Adipose tissue (tissue), 3 donors: ENCODE data around the gene ZBTB4. TPM values are rescaled to one million over a fixed set of nuclear protein-coding genes. Genes with fewer than 3 reads are reported as not detected.
"Not testable (repeated sequence)": the region's sequence is repeated elsewhere in the genome, so short reads cannot be mapped to it uniquely, and the experiment has no call there.

Source experiments
- H3K27ac ChIP-seq: one replicate; pipeline ENCODE4 v1.5.1; 2013; ENCODE audit warnings: low read depth, low read length
- WGBS, 3 donors: extraction: QIAGEN DNeasy Blood & Tissue Kit; methylation state at CpG; one replicate each; pipeline ENCODE4 v1.1.7; 2013; 5-methylcytosine and 5-hydroxymethylcytosine counted together
- polyA plus RNA-seq, 3 donors: library from polyadenylated mRNA; stranded (reverse); fragments of 200-250 nt; gene quantifications; one replicate each; pipeline ENCODE4 v1.2.3, GENCODE V29; 2013
- donor health status: healthy with polysubstance abuse.
- donor health status: Bipolar disorder and iron deficiency.
- donor health status: healthy.

The ZBTB4 gene
- polyA plus RNA-seq, 3 donors, result 17.4 to 45.0 (median 32.9) TPM

DNA sequence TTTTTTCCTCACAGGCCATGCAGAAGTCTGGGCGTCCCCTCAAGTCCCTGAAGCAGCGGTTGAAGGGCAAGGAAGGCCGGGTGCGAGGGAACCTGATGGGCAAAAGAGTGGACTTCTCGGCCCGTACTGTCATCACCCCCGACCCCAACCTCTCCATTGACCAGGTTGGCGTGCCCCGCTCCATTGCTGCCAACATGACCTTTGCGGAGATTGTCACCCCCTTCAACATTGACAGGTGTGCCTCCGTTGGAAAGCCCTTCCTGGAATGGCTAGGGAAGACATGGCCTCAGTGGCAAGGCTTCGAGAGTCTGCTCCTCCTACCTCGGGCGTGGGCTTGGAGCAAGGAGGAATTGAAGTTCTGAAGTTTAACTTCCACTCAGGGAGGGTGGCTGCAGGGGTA, 18.2 kb upstream of the ZBTB4 start:
- 84 to 91% (median 85%) methylated on average over 14 of the region's 14 CpGs for WGBS, 3 donors
- no peak overlapping the region for H3K27ac ChIP-seq

DNA sequence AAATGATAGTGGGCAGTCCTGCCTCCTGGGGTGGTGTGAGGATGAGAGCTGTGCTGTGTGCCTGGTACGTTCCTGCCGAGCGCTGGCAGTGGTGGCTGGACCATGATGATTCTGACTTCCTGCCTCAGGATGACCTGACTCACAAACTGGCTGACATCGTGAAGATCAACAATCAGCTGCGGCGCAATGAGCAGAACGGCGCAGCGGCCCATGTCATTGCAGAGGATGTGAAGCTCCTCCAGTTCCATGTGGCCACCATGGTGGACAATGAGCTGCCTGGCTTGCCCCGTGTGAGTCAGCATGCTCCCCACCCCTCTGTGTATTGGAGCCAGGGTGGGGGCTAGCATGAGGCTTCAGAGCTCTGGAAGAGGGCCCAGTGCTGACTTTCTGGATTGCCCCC, 17.8 kb upstream of the ZBTB4 start:
- whole genome bisulfite sequencing, 3 donors, result 79 to 92% (median 79%) methylated on average over 10 of the region's 10 CpGs
- H3K27ac ChIP-seq, result no peak overlapping the region

DNA sequence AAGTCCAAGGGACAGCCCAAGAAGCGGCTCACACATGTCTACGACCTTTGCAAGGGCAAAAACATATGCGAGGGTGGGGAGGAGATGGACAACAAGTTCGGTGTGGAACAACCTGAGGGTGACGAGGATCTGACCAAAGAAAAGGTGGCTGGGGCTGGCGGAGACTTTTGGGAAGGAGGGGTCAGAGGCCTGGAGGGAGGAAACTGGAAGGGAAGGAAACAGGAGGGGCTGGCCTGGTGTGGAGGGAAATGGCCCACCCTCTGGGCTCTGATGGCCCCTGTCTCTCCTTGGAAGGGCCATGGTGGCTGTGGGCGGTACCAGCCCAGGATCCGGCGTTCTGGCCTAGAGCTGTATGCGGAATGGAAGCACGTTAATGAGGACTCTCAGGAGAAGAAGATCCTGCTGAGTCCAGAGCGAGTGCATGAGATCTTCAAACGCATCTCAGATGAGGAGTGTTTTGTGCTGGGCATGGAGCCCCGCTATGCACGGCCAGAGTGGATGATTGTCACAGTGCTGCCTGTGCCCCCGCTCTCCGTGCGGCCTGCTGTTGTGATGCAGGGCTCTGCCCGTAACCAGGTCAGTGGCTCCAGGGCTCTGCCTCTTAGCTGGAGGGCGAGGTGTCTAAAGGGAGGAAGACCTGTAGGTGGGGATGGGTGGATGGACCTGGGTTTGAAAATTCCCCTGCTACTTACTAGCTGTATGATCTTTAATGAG, 17.2 kb upstream of the ZBTB4 start:
- WGBS, 3 donors, result 78 to 85% (median 84%) methylated on average over 20 of the region's 20 CpGs
- no peak overlapping the region for H3K27ac ChIP-seq

DNA sequence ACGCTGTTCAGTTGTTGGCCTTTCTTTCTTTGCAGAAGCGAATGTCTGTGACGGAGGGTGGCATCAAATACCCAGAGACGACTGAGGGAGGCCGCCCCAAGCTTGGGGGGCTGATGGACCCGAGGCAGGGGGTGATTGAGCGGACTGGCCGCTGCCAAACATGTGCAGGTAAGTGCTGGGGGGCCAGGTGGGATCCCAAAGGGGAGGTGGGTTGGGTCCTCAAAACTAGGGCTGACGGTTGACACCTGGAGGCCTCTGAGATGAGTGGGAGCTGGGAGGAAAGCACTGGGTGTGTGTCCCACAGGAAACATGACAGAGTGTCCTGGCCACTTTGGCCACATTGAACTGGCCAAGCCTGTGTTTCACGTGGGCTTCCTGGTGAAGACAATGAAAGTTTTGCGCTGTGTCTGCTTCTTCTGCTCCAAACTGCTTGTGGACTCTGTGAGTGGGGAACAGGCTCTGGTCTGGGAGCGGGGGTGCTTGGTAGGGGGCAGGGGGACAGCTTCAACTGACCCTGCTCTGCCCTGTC, 16.5 kb upstream of the ZBTB4 start:
- WGBS, 3 donors, result 82 to 89% (median 85%) methylated on average over 12 of the region's 12 CpGs

DNA sequence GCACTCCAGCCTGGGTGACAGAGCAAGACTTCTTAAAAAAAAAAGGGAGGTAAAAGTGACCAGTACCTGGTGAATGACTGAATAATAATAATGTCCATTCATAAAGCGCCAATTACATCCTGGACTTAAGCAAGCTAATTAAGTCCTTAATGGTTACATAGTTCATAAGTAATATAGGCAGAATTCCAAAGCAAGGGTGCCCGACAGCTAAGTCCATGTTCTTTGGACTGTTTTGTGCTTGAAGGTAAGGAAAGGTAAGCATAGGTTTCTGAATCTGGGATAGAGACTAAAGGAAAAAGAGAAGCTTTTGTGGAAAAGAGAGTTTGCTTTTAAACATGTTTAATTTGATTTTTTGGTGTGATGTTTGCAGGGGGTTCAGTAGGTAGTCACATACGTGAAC, 14.5 kb upstream of the ZBTB4 start:
- 85 to 92% (median 91%) methylated on average over 3 of the region's 3 CpGs for WGBS, 3 donors
- no peak overlapping the region for H3K27ac ChIP-seq

More for the DNA sequence above, 16.5 kb upstream of the ZBTB4 start:
- no peak overlapping the region for H3K27ac ChIP-seq

DNA sequence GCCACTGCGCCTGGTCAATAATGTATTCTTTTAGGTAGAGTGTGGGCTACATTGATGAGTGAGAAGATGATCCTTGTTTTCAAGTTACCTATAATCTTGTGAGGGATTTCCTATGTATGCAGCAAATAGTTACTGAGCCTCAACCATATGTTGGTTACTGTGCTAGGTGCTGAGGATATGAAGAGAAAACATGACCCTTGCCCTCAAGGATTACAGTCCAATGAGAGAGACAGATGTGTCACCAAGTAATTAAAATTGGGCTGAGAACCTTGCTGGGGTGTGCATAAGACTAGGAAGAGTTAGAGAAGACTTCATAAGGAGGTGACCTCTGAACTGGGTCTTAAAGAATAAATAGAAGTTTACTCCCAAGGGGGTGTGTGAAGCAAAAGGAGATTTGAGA, 12.2 kb upstream of the ZBTB4 start:
- 97 to 100% (median 98%) methylated on average over 1 of the region's 1 CpG for WGBS, 3 donors
- no peak overlapping the region for H3K27ac ChIP-seq

DNA sequence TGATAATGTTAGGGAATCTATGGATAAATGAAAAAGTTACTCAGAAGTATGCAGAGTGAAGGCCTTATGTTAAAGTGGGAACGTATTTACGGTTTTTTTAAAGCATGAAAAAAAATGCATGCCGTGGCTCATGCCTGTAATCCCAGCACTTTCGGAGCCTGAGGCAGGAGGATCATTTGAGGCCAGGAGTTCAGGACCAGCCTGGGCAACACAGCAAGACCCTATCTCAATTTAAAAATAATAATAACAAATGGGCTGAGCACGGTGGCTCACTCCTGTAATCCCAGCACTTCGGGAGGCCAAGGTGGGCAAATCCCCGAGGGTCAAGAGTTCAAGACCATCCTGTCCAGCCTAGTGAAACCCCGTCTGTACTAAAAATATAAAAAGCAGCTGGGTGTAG, 10.7 kb upstream of the ZBTB4 start:
- H3K27ac ChIP-seq, result no peak overlapping the region
- 74 to 78% (median 77%) methylated on average over 8 of the region's 8 CpGs for WGBS, 3 donors

DNA sequence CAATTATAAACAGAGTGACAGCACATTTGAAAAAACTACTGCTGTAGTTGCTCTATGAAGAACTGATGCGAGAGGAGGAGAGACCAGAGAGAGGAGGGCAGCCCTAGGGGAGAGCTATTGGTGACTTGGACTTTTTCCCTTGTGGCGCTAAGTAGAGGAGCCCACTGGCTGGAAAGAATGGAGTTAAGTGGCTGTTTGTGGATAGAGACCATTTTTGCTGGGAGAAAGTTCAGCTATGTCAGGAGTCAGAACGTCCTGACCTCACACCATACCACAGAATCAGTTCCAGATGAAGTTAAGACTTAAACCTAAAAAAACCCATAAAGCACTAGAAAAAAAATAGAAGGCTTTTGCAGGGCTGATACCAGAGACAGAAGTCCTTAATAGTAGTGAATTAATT, 6.8 kb upstream of the ZBTB4 start:
- no peak overlapping the region for H3K27ac ChIP-seq
- 31 to 47% (median 46%) methylated on average over 3 of the region's 3 CpGs for WGBS, 3 donors

DNA sequence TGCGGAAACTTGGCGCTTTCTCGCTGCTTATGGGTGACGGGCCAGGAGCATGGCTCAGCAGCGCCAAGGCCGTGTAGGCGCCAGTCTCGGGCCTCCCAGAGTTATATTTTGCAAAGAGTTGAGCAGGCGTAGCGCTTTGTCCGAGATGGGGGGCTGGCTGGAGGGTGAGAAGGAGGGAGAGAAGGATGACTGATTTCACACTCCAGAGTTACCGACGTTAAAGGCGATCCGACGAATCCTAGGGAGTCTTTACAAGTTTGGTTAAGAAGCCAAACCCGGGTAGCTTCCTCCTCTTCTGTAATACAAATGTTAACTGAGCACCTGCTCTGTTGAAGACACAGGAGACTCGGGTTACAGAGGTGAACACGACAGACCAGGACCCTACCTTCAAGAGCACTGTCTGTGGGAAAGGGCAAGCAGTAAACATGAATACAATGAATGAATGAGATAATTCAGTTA, 5.5 kb upstream of the ZBTB4 start:
- no peak overlapping the region for H3K27ac ChIP-seq
- WGBS, 3 donors, result 0 to 1% (median 0%) methylated on average over 19 of the region's 19 CpGs

DNA sequence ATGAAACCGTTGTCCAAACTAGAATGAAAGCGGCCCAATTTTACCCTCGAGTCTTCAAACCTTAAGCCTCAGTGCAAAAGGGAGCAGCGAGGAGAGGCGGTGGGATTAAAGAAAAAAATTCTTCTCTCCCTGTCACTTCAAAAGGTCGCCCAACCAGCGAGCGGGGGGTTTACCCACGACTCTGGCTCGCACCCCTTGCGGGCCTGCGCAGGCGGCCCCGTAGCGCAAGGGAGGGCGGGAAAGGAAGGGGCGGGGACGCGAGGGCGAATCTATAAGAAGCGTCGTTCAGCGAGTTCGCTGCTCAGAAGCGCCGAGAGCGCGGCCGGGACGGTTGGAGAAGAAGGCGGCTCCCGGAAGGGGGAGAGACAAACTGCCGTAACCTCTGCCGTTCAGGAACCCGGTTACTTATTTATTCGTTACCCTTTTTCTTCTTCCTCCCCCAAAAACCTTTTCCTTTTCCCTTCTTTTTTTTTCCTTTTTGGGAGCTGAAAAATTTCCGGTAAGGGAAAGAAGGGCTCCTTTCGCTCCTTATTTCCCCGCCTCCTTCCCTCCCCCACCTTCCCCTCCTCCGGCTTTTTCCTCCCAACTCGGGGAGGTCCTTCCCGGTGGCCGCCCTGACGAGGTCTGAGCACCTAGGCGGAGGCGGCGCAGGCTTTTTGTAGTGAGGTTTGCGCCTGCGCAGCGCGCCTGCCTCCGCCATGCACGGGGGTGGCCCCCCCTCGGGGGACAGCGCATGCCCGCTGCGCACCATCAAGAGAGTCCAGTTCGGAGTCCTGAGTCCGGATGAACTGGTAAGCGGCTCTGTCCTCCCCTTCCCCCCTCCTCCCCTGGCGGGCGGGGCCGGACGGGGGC, 4.9 kb upstream of the ZBTB4 start, which contains the start of gene POLR2A:
Gene POLR2A, plus strand, starts transcription at position 300 of the 852 bp plus-strand sequence.
- peak within 1 kb of the TSS; percentile 99 for H3K27ac ChIP-seq
- 0 to 1% (median 1%) methylated on average over 47 to 63 of the region's 64 CpGs for WGBS, 3 donors

DNA sequence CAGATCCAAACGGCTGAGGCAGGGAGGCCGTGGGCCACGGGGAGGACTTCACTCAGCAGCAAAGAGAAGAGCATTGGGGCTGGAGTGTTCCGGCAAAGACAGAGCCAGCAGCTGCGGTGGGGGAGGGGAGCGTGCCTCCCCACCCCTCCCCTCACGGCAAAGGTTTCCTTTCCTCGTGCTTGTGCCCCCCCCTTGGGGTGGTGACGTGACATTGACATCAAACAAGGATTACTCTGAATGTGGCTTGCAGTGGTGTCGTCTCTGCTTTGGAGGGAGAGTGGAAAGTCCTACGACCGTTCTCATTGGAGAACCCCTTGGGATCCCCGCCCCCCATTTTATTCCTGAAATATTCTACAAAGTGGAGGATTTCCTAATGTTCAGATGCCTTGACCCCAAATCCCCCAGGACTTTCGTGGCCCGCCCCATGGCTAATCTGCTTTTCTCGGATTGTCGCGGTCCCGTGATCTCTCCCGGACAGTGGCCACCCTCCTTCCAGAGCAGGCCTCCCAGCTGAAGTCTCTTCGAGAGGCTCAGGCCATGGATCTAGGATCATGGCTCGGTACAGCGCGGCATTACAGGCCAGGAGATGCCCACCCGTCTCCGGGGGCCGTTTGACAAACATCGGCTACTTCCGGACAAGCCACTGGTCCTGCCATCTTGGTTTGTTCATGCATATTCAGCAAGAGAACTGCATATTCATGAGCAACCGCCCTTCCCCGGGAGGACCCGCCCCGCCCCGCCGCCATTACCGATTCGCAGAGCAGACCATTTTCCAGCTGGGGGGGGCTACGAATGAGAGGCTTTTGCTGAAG, 4.0 kb upstream of the ZBTB4 start:
- peak overlapping the region; percentile 99 for H3K27ac ChIP-seq
- WGBS, 3 donors, result 0 to 1% (median 1%) methylated on average over 38 of the region's 38 CpGs

DNA sequence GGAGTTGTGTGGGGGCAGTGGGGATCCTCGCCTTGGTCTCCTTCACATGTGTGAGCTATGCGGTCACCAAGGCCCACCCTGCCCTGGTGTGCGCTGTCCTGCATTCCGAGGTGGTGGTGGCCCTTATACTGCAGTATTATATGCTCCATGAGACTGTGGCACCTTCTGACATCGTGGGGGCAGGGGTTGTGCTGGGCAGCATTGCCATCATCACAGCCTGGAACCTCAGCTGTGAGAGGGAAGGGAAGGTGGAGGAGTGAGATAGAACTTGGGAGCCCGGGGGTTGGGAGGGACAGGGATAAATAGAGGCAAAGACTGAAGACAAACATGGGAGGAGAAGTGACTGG, 3.3 kb upstream of the ZBTB4 start:
- 71 to 76% (median 75%) methylated on average over 6 of the region's 6 CpGs for WGBS, 3 donors
- H3K27ac ChIP-seq, result not testable (repeated sequence)

DNA sequence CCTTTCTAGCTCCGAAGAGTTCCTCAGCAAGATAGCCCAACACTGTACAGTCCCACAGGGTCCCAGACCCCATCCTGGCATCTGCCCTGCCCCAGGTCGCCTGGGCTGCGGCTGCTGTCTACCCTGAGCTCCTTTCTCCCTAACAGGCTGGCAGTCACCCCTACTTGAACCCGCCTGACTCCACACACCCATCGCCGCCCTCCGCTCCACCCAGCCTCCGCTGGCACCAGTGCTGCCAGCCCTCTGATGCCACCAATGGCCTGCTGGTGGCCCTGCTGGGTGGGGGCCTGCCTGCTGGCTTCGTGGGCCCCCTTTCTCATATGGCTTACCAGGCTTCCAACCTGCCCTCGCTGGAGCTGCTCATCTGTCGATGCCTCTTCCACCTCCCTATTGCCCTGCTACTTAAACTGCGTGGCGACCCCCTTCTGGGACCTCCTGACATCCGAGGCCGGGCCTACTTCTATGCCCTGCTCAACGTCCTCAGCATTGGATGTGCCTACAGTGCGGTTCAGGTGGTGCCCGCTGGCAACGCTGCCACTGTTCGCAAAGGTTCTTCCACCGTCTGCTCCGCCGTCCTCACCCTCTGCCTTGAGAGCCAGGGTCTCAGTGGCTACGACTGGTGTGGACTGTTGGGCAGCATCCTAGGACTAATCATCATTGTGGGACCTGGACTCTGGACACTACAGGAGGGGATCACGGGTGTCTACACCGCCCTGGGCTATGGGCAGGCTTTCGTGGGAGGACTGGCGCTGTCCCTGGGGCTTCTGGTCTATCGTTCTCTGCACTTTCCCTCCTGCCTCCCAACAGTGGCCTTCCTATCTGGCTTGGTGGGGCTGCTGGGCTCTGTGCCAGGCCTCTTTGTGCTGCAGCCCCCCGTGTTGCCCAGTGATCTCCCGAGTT, 2.7 kb upstream of the ZBTB4 start:
- not testable (repeated sequence) for H3K27ac ChIP-seq
- 82 to 84% (median 83%) methylated on average over 31 of the region's 31 CpGs for WGBS, 3 donors

DNA sequence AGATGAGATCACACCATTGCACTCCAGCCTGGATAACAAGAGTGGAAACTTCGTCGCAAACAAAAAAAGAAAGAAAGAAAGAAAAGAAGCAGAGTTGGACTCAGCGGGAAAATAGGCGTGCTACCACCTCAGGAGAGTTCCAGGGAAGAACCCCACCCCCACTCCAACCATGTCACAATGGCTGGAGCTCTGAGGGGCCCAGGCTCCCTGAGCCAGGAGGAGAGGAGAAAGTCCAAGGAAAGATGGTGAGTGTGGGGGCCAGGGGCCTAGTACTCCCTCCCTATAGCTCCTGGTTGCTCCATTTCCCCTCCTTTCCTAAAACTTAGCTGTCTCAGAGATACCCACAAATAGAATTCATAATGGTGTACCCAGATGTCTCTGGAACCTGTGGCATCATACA, 1.8 kb upstream of the ZBTB4 start, which contains the start of gene SLC35G6:
Gene SLC35G6, plus strand, starts transcription at position 172 of the 400 bp plus-strand sequence. Its CDS starts 71 bp downstream, at position 243.
- not testable (repeated sequence) for H3K27ac ChIP-seq
- WGBS, 3 donors, result 86 to 90% (median 88%) methylated on average over 4 of the region's 4 CpGs

DNA sequence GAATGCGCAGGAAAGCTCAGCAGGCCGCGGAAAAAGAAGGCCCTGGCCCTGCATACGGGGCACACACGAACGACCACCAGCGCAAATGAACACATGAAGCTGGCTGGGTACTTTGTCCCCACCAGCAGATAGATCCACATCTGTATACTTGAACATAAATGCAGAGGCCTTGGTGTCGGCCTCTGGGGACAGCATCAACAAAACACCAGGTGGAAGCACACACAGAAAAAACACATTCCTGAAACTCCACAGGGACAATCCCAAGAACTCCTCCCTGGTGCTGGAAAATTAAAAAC, 606 bp upstream of the ZBTB4 start:
- WGBS, 3 donors, result 4 to 10% (median 9%) methylated on average over 8 of the region's 8 CpGs

DNA sequence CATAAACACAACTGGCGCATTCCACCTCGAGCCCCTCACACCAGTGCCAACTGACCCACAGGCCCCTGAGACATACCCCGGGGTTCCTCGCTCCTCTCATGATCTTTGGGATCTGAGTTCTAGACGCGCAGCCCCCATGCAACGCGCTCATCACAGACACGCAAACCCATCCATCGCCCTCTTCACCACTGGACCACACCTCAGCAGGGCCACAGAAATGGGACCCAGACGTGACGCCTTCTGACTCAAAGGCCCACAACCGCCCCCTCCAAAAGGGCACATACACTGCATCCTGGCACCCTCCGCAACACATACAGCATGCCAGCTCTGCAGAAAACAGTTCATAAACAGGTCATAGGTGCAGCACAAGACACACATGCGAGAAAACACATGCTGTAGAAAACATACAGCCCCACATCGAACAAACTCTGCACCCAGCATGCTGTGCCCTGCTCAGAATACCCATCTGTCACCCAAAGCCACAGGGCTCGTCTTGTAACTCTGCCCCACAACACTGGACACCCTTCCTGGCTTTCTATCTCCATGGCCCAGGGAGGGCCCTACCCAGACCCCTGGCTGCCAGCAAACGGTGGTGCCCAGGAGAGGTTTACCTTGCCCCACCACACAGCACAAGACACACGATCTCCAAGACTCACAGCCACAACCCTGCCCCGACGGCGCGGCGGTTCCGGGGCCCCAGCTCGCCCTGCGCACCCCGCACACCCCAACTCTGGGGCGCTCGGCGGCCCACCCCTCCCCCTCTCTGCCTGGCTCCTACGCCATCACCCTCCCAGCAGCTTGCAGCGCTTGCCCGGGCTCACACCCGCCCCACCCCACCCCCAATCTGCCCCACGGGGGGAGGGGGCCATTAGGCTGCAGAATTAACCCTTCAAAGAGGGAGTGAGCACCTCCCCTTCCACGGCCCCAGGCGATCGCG, 887 bp downstream of the ZBTB4 start:
- WGBS, 3 donors, result 15 to 23% (median 16%) methylated on average over 36 to 40 of the region's 40 CpGs
- H3K27ac ChIP-seq, result peak overlapping the region; percentile 11

More for the DNA sequence above, 606 bp upstream of the ZBTB4 start:
- no peak overlapping the region for H3K27ac ChIP-seq
